Progenitor cell of endocrine pancreas (in vitro differentiated cells): ENCODE results near the gene NDC1. TPM values are rescaled to one million over a fixed set of nuclear protein-coding genes. Genes with fewer than 3 reads are reported as not detected.

Source experiments
- DNase-seq: peaks from one replicate; pipeline ENCODE4 v3.0.0; 2021; ENCODE audit warnings: low spot score; ENCODE audit not compliant: unreplicated experiment
- H3K27ac Mint-ChIP-seq: 2 replicates; pipeline ENCODE4 v1.8.0; 2021; ENCODE audit warnings: mild to moderate bottlenecking, moderate library complexity, mixed read lengths
- H3K27me3 Mint-ChIP-seq: 2 replicates; pipeline ENCODE4 v1.8.0; 2021; ENCODE audit warnings: mixed read lengths
- H3K36me3 Mint-ChIP-seq: 2 replicates; pipeline ENCODE4 v1.8.0; 2022; ENCODE audit warnings: mixed read lengths; ENCODE audit not compliant: insufficient read depth
- H3K4me1 Mint-ChIP-seq: 2 replicates; pipeline ENCODE4 v1.8.0; 2021; ENCODE audit warnings: low read depth, mixed read lengths
- H3K4me3 Mint-ChIP-seq: 2 replicates; pipeline ENCODE4 v1.8.0; 2021; ENCODE audit warnings: low read depth, mild to moderate bottlenecking, moderate library complexity, mixed read lengths
- H3K9me3 Mint-ChIP-seq: 2 replicates; pipeline ENCODE4 v1.8.0; 2021; ENCODE audit warnings: low read depth, mixed read lengths
- CTCF ChIP-seq: fragments of 200-600 bp; sonication (generic); IDR thresholded peaks from one replicate; pipeline ENCODE4 v1.5.0; 2021; ENCODE audit warnings: antibody characterized with exemption, mild to moderate bottlenecking; ENCODE audit not compliant: unreplicated experiment
- total RNA-seq: library from RNA; stranded (reverse); gene quantifications from 2 replicates; pipeline ENCODE4 v1.2.1, GENCODE V29; 2021

NDC1 gene
- total RNA-seq, 1 donor from 2014 or later: 25.5 TPM

- no peaks in the 10 kb centered on the region for H3K27me3 Mint-ChIP-seq
- H3K27ac Mint-ChIP-seq: no peak overlapping the region
- no peak for DNase-seq
- TF ChIP-seq CTCF: no peak
- no peak overlapping the region for H3K4me3 Mint-ChIP-seq
- no peaks in the 10 kb centered on the region for H3K4me1 Mint-ChIP-seq
- H3K36me3 Mint-ChIP-seq: peaks cover 20% of the 10 kb centered on the region
- no peaks in the 10 kb centered on the region for H3K9me3 Mint-ChIP-seq
Observed at GRCh38 chr1:53871221-53871620, 33.1 kb upstream of the NDC1 start.

GRCh38 chr1:53869454-53870117, 31.5 kb upstream of the NDC1 start:
- Mint-ChIP-seq H3K36me3 (peaks cover 13% of the 10 kb centered on the region), H3K4me3 (no peak overlapping the region), H3K27me3 (no peaks in the 10 kb centered on the region), H3K9me3 (no peaks in the 10 kb centered on the region), H3K27ac (no peak overlapping the region), H3K4me1 (no peaks in the 10 kb centered on the region)
- no peak for TF ChIP-seq CTCF
- no peak for DNase-seq

- H3K27me3 Mint-ChIP-seq: no peaks in the 10 kb centered on the region
- no peak for TF ChIP-seq CTCF
- peaks cover 13% of the 10 kb centered on the region for H3K36me3 Mint-ChIP-seq
- DNase-seq: no peak
- no peak overlapping the region for H3K4me3 Mint-ChIP-seq
- no peaks in the 10 kb centered on the region for H3K9me3 Mint-ChIP-seq
- no peaks in the 10 kb centered on the region for H3K4me1 Mint-ChIP-seq
- H3K27ac Mint-ChIP-seq: no peak overlapping the region
Observed at GRCh38 chr1:53868565-53868964, 30.5 kb upstream of the NDC1 start.

GRCh38 chr1:53862507-53862906, 24.4 kb upstream of the NDC1 start:
- Mint-ChIP-seq H3K36me3 (peaks cover 12% of the 10 kb centered on the region), H3K27ac (no peak overlapping the region), H3K9me3 (no peaks in the 10 kb centered on the region), H3K4me3 (no peak overlapping the region), H3K27me3 (no peaks in the 10 kb centered on the region), H3K4me1 (peaks cover 1% of the 10 kb centered on the region)
- DNase-seq: no peak
- no peak for TF ChIP-seq CTCF

- peaks cover 7% of the 10 kb centered on the region for H3K36me3 Mint-ChIP-seq
- TF ChIP-seq CTCF: peak; percentile 89
- peaks cover 1% of the 10 kb centered on the region for H3K4me1 Mint-ChIP-seq
- H3K27ac Mint-ChIP-seq: peak overlapping the region; percentile 7
- no peak overlapping the region for H3K4me3 Mint-ChIP-seq
- no peaks in the 10 kb centered on the region for H3K9me3 Mint-ChIP-seq
- no peaks in the 10 kb centered on the region for H3K27me3 Mint-ChIP-seq
- DNase-seq: peak; percentile 12
Observed at GRCh38 chr1:53860967-53861411, 22.9 kb upstream of the NDC1 start.
